ENCODE measurements around the gene OCRL.
"Not testable (repeated sequence)": the region's sequence is repeated elsewhere in the genome, so short reads cannot be mapped to it uniquely, and the experiment has no call there.

DNA sequence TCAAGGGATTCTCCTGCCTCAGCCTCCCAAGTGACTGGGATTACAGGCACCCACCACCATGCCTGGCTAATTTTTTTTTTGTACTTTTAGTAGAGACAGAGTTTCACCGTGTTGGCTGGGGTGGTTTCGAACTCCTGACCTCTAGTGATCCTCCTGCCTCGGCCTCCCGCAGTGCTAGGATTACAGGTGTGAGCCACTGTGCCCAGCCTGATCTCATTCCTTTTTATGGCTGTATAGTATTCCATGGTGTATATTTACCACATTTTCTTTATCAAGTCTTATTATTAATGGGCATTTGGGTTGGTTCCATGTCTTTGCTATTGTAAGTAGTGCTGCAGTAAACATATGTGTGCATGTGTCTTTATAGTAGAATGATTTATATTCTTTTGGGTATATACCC, 33.6 kb downstream of the OCRL start:
- TF ChIP-seq EZH2 (IDR thresholded peaks at IDR 0.05; ENCODE audit: insufficient read depth, poor library complexity, severe bottlenecking); EZH2phosphoT487 (IDR thresholded peaks at IDR 0.05; ENCODE audit: insufficient read depth, low read depth): not testable (repeated sequence)
